Measurements from ENCODE around the gene RABL6. TPM values are rescaled to one million over a fixed set of nuclear protein-coding genes. Genes with fewer than 3 reads are reported as not detected.

RABL6 gene
- total RNA-seq, 1 experiment from 2014 or later: 90.9 TPM

DNA sequence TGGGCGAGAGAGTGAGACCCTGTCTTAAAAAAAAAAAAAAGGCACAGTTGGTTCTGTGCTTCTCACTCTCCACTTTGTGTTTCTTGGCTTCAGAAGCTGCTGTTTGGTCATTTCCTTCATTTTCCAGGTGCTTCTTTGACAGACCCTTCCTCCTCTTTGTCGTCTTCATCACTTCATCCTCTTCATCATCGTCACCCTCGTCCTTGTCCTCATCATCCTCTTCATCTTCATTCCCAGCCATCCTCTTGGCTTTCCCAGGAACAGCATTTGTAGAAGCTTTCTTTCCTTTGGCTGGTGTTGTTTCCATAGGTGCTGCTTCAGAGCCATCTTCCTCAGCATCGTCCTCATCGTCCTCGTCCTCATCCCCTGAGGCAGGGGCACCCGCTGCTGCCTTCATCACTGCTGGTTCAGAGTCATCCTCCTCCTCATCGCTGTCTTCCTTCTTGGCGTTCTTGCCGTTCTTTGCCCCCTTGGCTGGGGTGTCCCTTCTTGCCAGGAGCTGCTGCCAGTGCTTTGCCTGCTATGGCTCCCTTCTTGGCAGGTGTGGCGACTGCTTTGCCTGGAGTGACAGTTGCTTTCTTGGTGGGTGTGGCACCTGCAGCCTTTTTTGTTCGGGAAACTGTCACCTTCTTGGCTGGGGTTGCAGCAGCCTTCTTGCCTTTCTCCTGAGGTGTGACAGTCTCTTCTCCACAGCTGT lies 7.1 kb downstream of the RABL6 start:
- DNase-seq (ENCODE audit: low read depth): no peak

- DNase-seq (ENCODE audit: low read depth): no peak
Observed at GRCh38 chr9:136815422-136815782, 7.7 kb downstream of the RABL6 start.

GRCh38 chr9:136820971-136821825 lies 13.4 kb downstream of the RABL6 start:
- no peak for DNase-seq (ENCODE audit: low read depth)

- DNase-seq (ENCODE audit: low read depth): no peak
Observed at GRCh38 chr9:136821826-136822544, 14.2 kb downstream of the RABL6 start.

DNA sequence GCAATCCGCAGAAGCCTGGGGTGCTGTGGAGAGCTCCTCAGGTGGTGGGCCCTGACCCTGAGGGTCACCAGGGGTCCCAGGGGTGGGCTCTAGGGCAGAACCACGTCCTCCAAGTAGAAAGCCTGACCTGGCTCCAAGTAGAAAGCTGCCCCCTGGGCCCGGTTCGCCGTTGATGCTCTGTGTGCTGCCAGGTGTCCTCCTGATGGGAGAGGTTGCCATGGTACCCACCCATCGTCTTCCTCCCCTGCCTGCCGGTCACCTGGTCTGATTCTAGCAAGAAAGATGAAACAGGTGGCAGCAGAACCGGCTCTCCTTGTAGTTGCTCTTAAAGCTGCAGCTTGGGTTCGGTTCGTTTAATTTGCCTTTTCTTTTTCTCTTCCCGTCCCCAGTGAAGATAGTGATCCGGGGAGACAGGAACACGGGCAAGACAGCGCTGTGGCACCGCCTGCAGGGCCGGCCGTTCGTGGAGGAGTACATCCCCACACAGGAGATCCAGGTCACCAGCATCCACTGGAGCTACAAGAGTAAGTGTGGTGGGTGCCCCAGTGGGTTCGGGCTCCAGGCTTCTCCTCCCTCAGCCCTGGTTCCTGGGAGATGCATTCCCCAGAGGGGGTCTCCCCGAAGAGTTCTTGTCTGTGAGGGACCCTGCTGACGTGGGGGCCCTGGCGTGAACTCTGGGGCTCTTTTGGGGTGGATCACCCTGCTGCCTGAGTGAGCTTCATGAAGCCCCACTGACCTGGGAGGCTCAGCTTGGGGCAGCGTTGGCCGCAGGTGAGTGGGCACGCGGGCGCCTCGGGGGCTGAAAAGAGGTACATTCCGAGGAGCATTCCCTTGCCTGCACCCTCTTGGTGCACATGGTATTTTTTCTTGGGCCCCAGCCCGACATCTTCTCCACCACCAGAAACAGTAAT lies 15.6 kb downstream of the RABL6 start:
- no peak for DNase-seq (ENCODE audit: low read depth)

DNA sequence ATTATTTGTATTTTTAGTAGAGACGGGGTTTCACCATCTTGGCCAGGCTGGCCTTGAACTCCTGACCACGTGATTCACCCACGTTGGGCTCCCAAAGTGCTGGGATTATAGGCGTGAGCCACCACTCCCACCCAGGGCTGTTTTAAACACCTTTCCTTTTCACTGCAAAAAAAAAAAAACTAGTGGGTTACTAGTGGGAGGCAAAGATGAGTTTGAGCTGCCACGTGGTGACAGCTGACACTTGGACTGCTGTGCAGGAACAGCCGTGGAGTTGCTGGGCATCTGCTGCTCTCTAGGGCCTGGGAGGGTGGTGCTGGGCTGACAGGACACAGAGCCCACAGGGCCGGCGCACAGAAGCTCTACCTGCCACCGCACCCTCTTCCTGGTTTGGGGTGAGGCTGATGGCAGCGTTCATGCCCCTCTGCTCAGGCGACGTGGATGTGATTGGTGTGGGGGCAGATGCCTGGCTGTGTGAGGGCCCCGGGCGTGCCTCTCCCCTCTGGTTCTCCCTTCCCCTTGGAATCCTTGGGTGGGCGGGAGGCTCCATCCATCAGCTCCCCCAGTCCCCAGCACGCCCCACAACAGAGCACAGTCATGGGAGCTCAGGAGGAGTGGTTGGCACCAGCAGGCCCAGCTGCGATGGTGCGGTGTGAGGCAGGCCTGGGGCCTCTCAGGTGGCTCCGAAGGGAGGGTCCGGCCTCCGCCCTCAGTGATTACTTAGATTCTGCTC lies 16.9 kb downstream of the RABL6 start:
- no peak for DNase-seq (ENCODE audit: low read depth)

DNA sequence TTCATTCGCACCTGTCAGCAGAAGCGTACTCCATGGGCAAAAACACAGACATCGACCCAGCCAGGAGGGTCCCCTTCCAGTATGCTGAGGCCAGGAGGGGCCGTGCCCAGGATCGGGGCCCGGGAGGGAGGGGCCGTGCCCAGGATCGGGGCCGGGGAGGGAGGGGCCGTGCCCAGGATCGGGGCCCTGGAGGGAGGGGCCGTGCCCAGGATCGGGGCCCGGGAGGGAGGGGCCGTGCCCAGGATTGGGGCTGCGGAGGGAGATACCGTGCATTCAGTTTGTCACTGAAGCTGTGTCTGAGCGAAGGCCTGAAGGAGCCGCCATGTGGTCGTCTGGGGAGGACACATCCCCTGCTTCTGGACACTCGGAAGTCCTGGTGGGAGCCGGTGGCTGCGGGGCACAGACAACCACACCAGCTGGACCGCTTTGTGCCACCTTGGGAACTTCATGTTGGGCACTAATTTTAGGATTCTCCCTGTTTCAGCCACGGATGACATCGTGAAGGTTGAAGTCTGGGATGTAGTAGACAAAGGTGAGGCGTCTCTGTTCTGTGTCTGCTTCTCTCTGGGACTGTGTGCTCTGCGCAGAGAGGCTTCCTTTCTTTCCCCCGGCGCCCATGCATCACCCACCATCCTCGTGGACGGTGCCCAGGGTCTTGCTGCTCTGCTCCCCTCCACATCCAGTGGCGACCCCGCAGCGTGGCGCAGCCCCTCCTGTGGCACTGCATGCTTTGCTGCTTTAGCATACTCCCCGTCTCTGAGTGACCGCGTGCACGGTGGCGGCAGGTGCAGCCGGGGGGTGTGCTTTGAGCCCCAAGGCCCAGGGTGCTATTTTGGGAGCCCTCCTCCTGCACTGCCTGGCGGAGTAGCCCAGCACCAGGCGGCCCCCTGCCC lies 17.8 kb downstream of the RABL6 start:
- DNase-seq (ENCODE audit: low read depth): no peak

DNA sequence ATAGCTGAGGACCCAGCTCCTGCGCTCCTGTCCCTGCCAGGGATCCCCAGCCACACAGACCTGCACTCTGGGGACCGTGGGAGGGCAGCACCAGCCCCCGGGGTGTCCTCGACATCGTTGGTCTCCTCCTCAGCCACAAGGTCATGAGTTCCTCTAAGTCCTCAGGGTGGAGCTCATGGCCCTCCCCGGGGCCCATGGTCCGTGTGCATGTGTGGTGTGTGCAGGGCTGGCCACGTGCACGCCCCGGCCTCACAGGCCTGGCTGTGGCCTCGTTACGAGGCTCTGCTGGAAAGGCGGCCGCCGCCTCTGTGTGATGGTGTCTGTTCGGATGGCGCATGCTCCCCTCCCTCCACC lies 18.4 kb downstream of the RABL6 start:
- no peak for DNase-seq (ENCODE audit: low read depth)

DNA sequence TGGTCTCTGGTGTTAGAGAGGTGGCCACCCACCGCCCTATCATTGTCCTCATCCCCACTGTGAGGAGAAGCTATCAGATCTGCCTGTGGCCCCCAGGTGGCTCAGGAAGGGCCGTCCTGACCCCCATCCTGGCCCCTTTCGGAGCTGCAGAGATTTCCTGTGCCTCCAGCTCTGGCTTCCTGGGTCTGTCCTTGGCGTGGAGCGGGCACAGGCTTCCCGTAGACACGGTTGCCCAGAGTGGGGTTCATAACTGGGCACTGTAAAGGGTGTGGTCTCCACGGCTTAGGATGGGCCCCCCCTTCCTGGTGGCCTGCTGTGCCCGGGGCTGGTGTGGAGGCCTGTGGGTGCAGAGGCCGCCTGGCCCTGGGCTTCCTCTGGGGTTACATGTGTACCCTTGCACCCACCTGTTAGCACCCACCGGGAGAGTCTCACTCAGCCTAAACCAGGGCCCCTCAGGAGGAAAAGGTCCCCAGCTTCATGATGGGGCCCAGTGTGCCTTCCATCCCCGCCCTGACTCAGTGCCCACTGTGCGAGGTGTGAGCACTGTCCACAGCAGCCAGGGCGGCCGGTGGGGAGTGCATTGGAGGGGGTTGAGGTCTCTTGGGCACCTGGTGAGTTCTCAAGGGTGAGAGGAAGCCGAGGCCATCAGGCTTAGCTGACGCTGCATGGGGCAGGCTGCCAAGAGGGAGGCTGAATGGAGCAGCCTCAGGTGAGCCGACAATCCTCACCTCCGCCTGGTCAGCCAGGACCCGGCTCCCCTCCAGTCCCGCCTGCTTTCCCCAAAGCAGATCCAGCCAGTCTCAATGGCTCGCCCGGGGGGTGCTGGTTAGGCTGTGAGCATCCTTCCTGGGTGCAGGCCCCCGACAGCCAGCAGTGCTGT lies 19.2 kb downstream of the RABL6 start:
- no peak for DNase-seq (ENCODE audit: low read depth)

- no peak for DNase-seq (ENCODE audit: low read depth)
Observed at GRCh38 chr9:136827794-136828473, 20.2 kb downstream of the RABL6 start.

DNA sequence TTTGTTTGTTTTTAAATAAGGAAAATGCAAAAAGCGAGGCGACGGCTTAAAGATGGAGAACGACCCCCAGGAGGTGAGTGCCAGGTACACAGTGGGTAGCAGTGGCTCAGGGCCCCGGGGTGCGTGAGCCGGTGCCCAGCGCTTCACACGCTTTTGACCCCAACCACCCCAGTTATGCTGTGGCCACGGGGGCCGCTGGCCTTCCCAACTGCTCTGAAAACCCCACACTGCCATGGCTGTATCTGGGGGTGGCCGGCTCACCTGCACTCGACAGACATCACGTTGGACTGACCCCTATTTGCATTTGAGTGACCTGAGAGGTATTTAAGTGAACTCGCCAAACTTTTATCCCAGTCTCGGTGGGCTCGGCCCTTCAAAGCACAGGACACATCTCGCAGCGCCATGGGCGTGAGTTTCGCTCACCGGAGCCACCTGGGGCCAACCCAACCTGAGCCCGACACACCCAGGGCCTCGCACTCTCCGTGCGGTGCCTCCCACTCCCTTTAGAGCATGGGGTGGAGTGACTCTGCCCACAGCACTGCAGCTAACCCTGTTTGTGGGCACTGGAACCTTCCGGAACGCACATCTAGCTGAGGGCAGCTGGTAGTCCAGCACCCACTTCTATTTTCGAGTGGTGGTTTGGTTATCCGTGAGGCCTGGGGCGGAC lies 20.9 kb downstream of the RABL6 start:
- no peak for DNase-seq (ENCODE audit: low read depth)

DNA sequence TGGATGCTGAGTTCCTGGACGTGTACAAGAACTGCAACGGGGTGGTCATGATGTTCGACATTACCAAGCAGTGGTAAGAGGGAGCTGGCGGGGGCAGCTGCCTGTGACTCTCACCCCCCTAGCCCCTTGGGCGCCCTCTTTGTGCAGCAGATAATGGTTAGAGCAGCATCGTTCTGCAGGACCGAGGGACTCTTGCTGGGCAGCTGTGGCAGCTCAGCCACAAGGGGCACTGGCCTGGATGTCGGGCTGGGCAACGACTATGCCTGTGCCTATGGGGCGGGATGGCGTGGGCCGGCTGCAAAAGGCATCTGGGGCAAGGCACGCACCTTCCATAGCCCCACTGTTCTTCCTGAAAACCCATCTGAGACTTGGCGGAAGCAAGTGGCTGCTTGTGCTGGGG lies 21.7 kb downstream of the RABL6 start:
- no peak for DNase-seq (ENCODE audit: low read depth)

- no peak for DNase-seq (ENCODE audit: low read depth)
Observed at GRCh38 chr9:136829981-136830885, 22.5 kb downstream of the RABL6 start.

DNA sequence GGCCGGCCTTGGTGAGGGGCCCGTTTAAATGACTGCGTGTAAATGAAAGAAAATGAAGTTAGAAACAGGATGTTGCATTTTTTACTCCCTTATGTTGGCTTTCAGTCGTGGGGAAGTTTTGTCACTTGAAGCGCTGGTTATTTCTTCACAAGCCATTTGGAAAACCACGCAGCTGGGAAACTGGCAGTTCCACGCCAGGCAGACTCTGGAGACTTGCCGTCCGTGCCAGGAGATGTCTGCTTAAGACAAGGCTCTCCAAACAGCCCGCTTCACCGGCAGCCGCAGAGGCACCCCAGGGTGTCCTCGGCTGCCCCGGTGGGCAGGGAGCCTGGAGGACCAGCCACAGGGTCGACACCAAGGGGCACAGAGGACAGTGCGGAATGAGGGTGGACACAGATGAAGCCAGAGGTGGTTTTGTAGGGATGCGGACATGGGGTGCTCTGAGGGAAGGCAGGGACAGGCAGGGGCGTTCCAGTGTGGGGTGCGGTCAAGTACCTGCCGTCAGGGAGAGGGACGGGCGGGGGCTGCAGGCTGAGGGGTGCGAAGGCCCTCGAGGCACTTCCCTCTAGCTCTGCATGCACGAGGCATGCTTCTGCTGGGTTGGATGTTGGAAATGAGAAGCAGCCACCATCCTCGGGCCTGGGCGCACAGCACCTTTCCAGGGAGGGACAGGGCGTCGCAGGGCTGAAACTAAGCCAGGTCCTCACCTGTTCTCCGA lies 23.4 kb downstream of the RABL6 start:
- no peak for DNase-seq (ENCODE audit: low read depth)

GRCh38 chr9:136831720-136832104 lies 24.0 kb downstream of the RABL6 start:
- DNase-seq (ENCODE audit: low read depth): no peak

DNA sequence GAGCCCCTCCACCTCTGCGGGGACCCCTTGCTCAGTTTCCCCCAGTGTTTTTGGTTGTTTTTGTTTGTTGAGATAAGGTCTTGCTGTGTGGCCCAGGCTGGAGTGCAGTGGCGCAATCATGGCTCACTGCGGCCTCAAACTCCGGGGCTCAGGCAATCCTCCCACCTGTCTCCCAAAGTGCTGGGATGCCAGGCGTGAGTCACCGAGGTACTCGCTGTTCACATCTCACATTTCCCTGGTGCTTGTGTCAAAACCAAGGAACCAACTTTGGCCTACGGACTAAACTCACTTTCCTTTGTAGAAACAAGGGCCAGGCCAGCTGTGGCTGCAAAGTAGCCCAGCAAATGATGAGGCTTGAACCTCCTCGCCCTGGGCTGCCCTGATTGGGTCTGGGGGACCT lies 24.8 kb downstream of the RABL6 start:
- no peak for DNase-seq (ENCODE audit: low read depth)

Data from HT1080 (cell line).